IPS-20b (cell line): ENCODE results near the gene BHLHA15.
A peak's percentile ranks its signal among the peaks of the same experiment; 100 is the strongest.

Experiments
- H3K27ac ChIP-seq: one replicate; pipeline ENCODE4 v1.5.1; 2013; ENCODE audit warnings: low read length
- H3K27me3 ChIP-seq: 2 replicates; pipeline ENCODE4 v1.6.1; 2013; ENCODE audit warnings: mild to moderate bottlenecking, low read length, inconsistent platforms; ENCODE audit not compliant: insufficient read depth
- H3K36me3 ChIP-seq: 2 replicates; pipeline ENCODE4 v1.6.1; 2013; ENCODE audit warnings: low read depth, mild to moderate bottlenecking, inconsistent platforms, low read length, moderate library complexity; ENCODE audit not compliant: insufficient read depth
- H3K4me1 ChIP-seq: 2 replicates; pipeline ENCODE4 v1.6.1; 2013; ENCODE audit warnings: mild to moderate bottlenecking, control low read depth, inconsistent platforms, low read length, moderate library complexity; ENCODE audit not compliant: insufficient read depth
- H3K4me3 ChIP-seq: 2 replicates; pipeline ENCODE4 v1.5.1; 2013; ENCODE audit warnings: mild to moderate bottlenecking, low read length, inconsistent platforms
- H3K9ac ChIP-seq: 2 replicates; pipeline ENCODE4 v1.6.1; 2013; ENCODE audit warnings: low read depth, mild to moderate bottlenecking, inconsistent platforms, low read length, moderate library complexity
- H3K9me3 ChIP-seq: 2 replicates; pipeline ENCODE4 v1.6.1; 2013; ENCODE audit warnings: mild to moderate bottlenecking, low read depth, low read length, inconsistent platforms; ENCODE audit not compliant: insufficient read depth

BHLHA15 gene

GRCh38 chr7:98203964-98204605 lies 7.2 kb upstream of the BHLHA15 start:
- Histone ChIP-seq H3K9me3 (no peaks in the 10 kb centered on the region), H3K27me3 (no peaks in the 10 kb centered on the region), H3K4me3 (no peak overlapping the region), H3K4me1 (no peaks in the 10 kb centered on the region), H3K9ac (no peak overlapping the region), H3K36me3 (peaks cover 17% of the 10 kb centered on the region), H3K27ac (no peak overlapping the region)

- Histone ChIP-seq H3K9me3 (no peaks in the 10 kb centered on the region), H3K4me3 (no peak overlapping the region), H3K9ac (no peak overlapping the region), H3K27ac (no peak overlapping the region), H3K27me3 (no peaks in the 10 kb centered on the region), H3K36me3 (peaks cover 17% of the 10 kb centered on the region), H3K4me1 (no peaks in the 10 kb centered on the region)
Measured at GRCh38 chr7:98204670-98205069, 6.6 kb upstream of the BHLHA15 start.

- Histone ChIP-seq H3K9ac (no peak overlapping the region), H3K36me3 (peaks cover 17% of the 10 kb centered on the region), H3K4me1 (no peaks in the 10 kb centered on the region), H3K4me3 (no peak overlapping the region), H3K27me3 (no peaks in the 10 kb centered on the region), H3K27ac (no peak overlapping the region), H3K9me3 (no peaks in the 10 kb centered on the region)
Measured at GRCh38 chr7:98205162-98205845, 5.9 kb upstream of the BHLHA15 start.

GRCh38 chr7:98206451-98207330 lies 4.5 kb upstream of the BHLHA15 start:
- Histone ChIP-seq H3K36me3 (peaks cover 17% of the 10 kb centered on the region), H3K4me1 (no peaks in the 10 kb centered on the region)

GRCh38 chr7:98209166-98209920 lies 1.9 kb upstream of the BHLHA15 start:
- Histone ChIP-seq H3K9ac (no peak overlapping the region), H3K4me3 (no peak overlapping the region), H3K27me3 (no peaks in the 10 kb centered on the region), H3K4me1 (no peaks in the 10 kb centered on the region), H3K36me3 (peaks cover 17% of the 10 kb centered on the region), H3K9me3 (no peaks in the 10 kb centered on the region), H3K27ac (no peak overlapping the region)

More at GRCh38 chr7:98206451-98207330, 4.5 kb upstream of the BHLHA15 start:
- Histone ChIP-seq H3K4me3 (no peak overlapping the region), H3K9ac (no peak overlapping the region), H3K9me3 (no peaks in the 10 kb centered on the region), H3K27ac (no peak overlapping the region), H3K27me3 (no peaks in the 10 kb centered on the region)

- Histone ChIP-seq H3K4me1 (no peaks in the 10 kb centered on the region), H3K9ac (no peak overlapping the region), H3K27me3 (no peaks in the 10 kb centered on the region), H3K27ac (no peak overlapping the region), H3K4me3 (peak overlapping the region; percentile 56; the same call in 1 of the 2 replicates), H3K36me3 (peaks cover 16% of the 10 kb centered on the region), H3K9me3 (no peaks in the 10 kb centered on the region)
Measured at GRCh38 chr7:98210513-98211220, 572 bp upstream of the BHLHA15 start.

GRCh38 chr7:98211676-98212531 lies 665 bp downstream of the BHLHA15 start:
- no peak overlapping the region for H3K27ac ChIP-seq
- no peaks in the 10 kb centered on the region for H3K9me3 ChIP-seq
- H3K4me3 ChIP-seq = no peak overlapping the region
- no peaks in the 10 kb centered on the region for H3K4me1 ChIP-seq
- no peaks in the 10 kb centered on the region for H3K27me3 ChIP-seq
- H3K36me3 ChIP-seq = peaks cover 5% of the 10 kb centered on the region
- H3K9ac ChIP-seq = no peak overlapping the region

- Histone ChIP-seq H3K9me3 (no peaks in the 10 kb centered on the region), H3K4me3 (no peak overlapping the region), H3K27ac (no peak overlapping the region), H3K4me1 (no peaks in the 10 kb centered on the region), H3K27me3 (no peaks in the 10 kb centered on the region), H3K9ac (no peak overlapping the region), H3K36me3 (no peaks in the 10 kb centered on the region)
Measured at GRCh38 chr7:98212532-98213041, 1.3 kb downstream of the BHLHA15 start.

- H3K27ac ChIP-seq = no peak overlapping the region
- no peak overlapping the region for H3K4me3 ChIP-seq
- no peak overlapping the region for H3K9ac ChIP-seq
Measured at GRCh38 chr7:98213296-98213887, 2.2 kb downstream of the BHLHA15 start.

More at GRCh38 chr7:98213296-98213887, 2.2 kb downstream of the BHLHA15 start:
- Histone ChIP-seq H3K36me3 (no peaks in the 10 kb centered on the region), H3K27me3 (no peaks in the 10 kb centered on the region), H3K4me1 (no peaks in the 10 kb centered on the region), H3K9me3 (no peaks in the 10 kb centered on the region)
